ENCODE results near the gene MBP. TPM values are rescaled to one million over a fixed set of nuclear protein-coding genes. Genes with fewer than 3 reads are reported as not detected.

The MBP gene
- total RNA-seq, 2 experiments from 2014 or later, result 13.5 to 28.9 TPM

DNA sequence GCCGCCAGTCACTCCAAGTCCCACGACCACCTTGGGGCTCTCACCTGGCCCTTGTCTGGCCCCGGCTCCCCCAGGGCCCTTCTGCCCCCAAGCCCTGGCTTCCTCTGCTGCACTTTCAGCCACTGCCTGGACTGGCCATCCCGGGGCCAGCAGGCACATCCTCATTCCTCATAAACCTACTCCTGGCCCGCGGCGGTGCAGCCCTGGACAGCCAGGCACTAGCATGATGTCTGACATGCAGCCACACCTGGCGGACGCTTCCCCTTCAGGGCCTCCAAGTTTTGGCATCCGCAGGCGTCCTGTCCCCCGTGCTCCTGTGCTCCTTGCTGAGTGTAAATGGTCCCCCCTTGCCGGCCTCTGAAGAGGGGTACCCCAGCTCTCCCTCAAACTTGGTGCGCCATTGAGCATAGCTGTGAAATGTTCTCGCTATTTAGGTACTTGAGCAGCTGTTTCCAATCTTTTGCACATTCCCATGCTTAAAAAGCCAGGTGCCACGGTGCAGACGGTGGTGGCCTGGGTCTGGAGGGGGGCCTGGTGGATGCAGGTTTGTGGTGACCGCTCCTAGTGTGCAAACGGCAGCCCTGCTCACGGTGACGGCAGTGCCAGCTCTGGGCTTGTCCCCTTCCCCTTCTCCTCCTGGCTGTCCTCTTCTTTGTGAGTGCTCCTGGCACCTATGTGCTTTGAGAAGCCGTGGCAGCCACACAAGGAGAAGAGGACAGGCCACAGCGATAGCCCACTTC is 123.8 kb downstream of the MBP start:
- BruUV-seq (replicated peaks), result no TSS peak
- H2AFZ ChIP-seq (ENCODE audit: low read length), result no peak overlapping the region
- H3K4me2 ChIP-seq (ENCODE audit: low read length), result no peak overlapping the region
- H3K9me3 ChIP-seq (ENCODE audit: low read length), result no peaks in the 10 kb centered on the region
- no peak for DNase-seq (ENCODE audit: low spot score)
- no peaks in the 10 kb centered on the region for H3K79me2 ChIP-seq (ENCODE audit: insufficient read depth, low read depth, low read length)
- TF ChIP-seq, protein P1, sequence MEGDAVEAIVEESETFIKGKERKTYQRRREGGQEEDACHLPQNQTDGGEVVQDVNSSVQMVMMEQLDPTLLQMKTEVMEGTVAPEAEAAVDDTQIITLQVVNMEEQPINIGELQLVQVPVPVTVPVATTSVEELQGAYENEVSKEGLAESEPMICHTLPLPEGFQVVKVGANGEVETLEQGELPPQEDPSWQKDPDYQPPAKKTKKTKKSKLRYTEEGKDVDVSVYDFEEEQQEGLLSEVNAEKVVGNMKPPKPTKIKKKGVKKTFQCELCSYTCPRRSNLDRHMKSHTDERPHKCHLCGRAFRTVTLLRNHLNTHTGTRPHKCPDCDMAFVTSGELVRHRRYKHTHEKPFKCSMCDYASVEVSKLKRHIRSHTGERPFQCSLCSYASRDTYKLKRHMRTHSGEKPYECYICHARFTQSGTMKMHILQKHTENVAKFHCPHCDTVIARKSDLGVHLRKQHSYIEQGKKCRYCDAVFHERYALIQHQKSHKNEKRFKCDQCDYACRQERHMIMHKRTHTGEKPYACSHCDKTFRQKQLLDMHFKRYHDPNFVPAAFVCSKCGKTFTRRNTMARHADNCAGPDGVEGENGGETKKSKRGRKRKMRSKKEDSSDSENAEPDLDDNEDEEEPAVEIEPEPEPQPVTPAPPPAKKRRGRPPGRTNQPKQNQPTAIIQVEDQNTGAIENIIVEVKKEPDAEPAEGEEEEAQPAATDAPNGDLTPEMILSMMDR (conservative IDR thresholded peaks at IDR 0.05; ENCODE audit: low read length), result no peak
- TF ChIP-seq EZH2phosphoT487 (IDR thresholded peaks at IDR 0.05; ENCODE audit: borderline replicate concordance, low read depth, low read length), result no peak
- POLR2A ChIA-PET, result no interaction called here
- no peaks in the 10 kb centered on the region for H3K36me3 ChIP-seq (ENCODE audit: insufficient read depth, low read length)
- CTCF ChIA-PET (ENCODE audit: unreplicated experiment), result no interaction called here
- intact Hi-C loops (cut with micrococcal nuclease; ENCODE audit: unreplicated experiment), result no loop called here
- H3K27ac ChIP-seq (ENCODE audit: low read depth, low read length, poor library complexity, severe bottlenecking), result no peak overlapping the region
- H3K9me2 ChIP-seq (ENCODE audit: insufficient read depth, low read length), result no peaks in the 10 kb centered on the region
- no peaks in the 10 kb centered on the region for H4K20me1 ChIP-seq (ENCODE audit: insufficient read depth, low read length)
- no peaks in the 10 kb centered on the region for H3K4me1 ChIP-seq (ENCODE audit: insufficient read depth, low read length, poor library complexity, severe bottlenecking)
- H3K4me3 ChIP-seq (ENCODE audit: low read depth, low read length, poor library complexity, severe bottlenecking), result no peak overlapping the region

DNA sequence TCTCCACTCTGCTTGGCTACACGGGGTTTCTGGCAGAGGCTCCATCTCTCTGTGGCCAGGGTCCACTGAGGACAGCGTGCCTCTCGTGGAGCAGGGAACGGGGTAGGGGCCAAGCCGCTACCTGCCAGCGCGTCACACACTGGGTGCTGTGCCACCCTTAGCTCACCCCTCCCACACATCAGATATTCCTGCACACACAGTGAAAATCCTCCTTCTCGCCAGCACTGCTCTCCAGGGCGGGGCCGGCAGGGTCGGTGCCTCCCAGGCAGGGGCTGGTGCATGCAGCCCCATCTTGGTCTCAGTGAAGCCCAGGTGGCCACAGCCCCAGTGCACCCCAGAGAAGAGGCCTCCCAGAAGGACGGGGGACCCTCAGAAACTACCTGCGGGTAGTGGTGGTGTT is 124.6 kb downstream of the MBP start:
- no TSS peak for BruUV-seq (replicated peaks)
- no peak for TF ChIP-seq EZH2phosphoT487 (IDR thresholded peaks at IDR 0.05; ENCODE audit: borderline replicate concordance, low read depth, low read length)
- TF ChIP-seq, protein P1 (conservative IDR thresholded peaks at IDR 0.05; ENCODE audit: low read length), result no peak
- no peaks in the 10 kb centered on the region for H3K9me3 ChIP-seq (ENCODE audit: low read length)
- ChIA-PET POLR2A (no interaction called here), CTCF (ENCODE audit: unreplicated experiment) (no interaction called here)
- no peaks in the 10 kb centered on the region for H3K36me3 ChIP-seq (ENCODE audit: insufficient read depth, low read length)
- H3K4me1 ChIP-seq (ENCODE audit: insufficient read depth, low read length, poor library complexity, severe bottlenecking), result no peaks in the 10 kb centered on the region
- no peaks in the 10 kb centered on the region for H3K9me2 ChIP-seq (ENCODE audit: insufficient read depth, low read length)
- H4K20me1 ChIP-seq (ENCODE audit: insufficient read depth, low read length), result no peaks in the 10 kb centered on the region
- H2AFZ ChIP-seq (ENCODE audit: low read length), result no peak overlapping the region
- no peaks in the 10 kb centered on the region for H3K79me2 ChIP-seq (ENCODE audit: insufficient read depth, low read depth, low read length)
- H3K27ac ChIP-seq (ENCODE audit: low read depth, low read length, poor library complexity, severe bottlenecking), result no peak overlapping the region
- no peak for DNase-seq (ENCODE audit: low spot score)
- intact Hi-C loops (cut with micrococcal nuclease; ENCODE audit: unreplicated experiment), result no loop called here
- no peak overlapping the region for H3K4me2 ChIP-seq (ENCODE audit: low read length)
- no peak overlapping the region for H3K4me3 ChIP-seq (ENCODE audit: low read depth, low read length, poor library complexity, severe bottlenecking)

DNA sequence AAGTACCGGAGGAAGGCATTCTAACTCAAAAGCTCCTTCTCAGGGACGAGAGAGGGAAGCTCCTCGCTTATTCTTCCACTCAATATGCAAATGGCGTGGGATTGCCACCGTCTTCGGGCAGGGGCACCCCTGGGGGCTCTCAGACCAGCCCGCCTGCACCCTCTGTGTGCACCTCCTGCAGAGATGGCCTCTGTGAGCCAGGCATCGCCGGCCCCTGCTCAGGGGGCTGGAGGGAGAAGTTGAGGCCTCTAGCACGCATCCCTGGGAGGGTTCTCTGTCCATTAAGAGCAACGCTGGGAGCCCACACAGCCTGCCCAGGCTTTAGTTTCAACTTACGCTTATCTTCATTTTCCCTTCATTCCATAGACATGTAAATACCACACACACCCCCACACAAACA is 125.3 kb downstream of the MBP start:
- CTCF ChIA-PET (ENCODE audit: unreplicated experiment), result no interaction called here
- no TSS peak for BruUV-seq (replicated peaks)
- Histone ChIP-seq H3K79me2 (ENCODE audit: insufficient read depth, low read depth, low read length) (no peaks in the 10 kb centered on the region), H3K4me3 (ENCODE audit: low read depth, low read length, poor library complexity, severe bottlenecking) (no peak overlapping the region), H3K4me2 (ENCODE audit: low read length) (no peak overlapping the region), H3K27ac (ENCODE audit: low read depth, low read length, poor library complexity, severe bottlenecking) (no peak overlapping the region), H3K4me1 (ENCODE audit: insufficient read depth, low read length, poor library complexity, severe bottlenecking) (no peaks in the 10 kb centered on the region), H2AFZ (ENCODE audit: low read length) (no peak overlapping the region), H3K9me3 (ENCODE audit: low read length) (no peaks in the 10 kb centered on the region), H4K20me1 (ENCODE audit: insufficient read depth, low read length) (no peaks in the 10 kb centered on the region), H3K36me3 (ENCODE audit: insufficient read depth, low read length) (no peaks in the 10 kb centered on the region), H3K9me2 (ENCODE audit: insufficient read depth, low read length) (no peaks in the 10 kb centered on the region)
- intact Hi-C loops (cut with micrococcal nuclease; ENCODE audit: unreplicated experiment), result no loop called here
- DNase-seq (ENCODE audit: low spot score), result no peak
- no peak for TF ChIP-seq EZH2phosphoT487 (IDR thresholded peaks at IDR 0.05; ENCODE audit: borderline replicate concordance, low read depth, low read length)
- TF ChIP-seq, protein P1 (conservative IDR thresholded peaks at IDR 0.05; ENCODE audit: low read length), result no peak
- POLR2A ChIA-PET, result no interaction called here

Measured in OCI-LY7 (cell line).